Lower leg skin (tissue), 3 donors: ENCODE results near the gene CAPZA1.

Experiments used
- CTCF ChIP-seq, 3 donors: fragments of 450-650 bp; IDR thresholded peaks; one replicate each; pipeline ENCODE4 v1.5.1; 2016; ENCODE audit warnings: antibody characterized with exemption in 3 of 3, mild to moderate bottlenecking in 3 of 3, moderate library complexity in 2 of 3
- POLR2A ChIP-seq, 2 donors: fragments of 450-650 bp; IDR thresholded peaks; one replicate each; pipeline ENCODE4 v1.6.1; 2016 to 2017; ENCODE audit warnings: antibody characterized with exemption in 2 of 2, mild to moderate bottlenecking in 1 of 2, moderate library complexity in 1 of 2

DNA sequence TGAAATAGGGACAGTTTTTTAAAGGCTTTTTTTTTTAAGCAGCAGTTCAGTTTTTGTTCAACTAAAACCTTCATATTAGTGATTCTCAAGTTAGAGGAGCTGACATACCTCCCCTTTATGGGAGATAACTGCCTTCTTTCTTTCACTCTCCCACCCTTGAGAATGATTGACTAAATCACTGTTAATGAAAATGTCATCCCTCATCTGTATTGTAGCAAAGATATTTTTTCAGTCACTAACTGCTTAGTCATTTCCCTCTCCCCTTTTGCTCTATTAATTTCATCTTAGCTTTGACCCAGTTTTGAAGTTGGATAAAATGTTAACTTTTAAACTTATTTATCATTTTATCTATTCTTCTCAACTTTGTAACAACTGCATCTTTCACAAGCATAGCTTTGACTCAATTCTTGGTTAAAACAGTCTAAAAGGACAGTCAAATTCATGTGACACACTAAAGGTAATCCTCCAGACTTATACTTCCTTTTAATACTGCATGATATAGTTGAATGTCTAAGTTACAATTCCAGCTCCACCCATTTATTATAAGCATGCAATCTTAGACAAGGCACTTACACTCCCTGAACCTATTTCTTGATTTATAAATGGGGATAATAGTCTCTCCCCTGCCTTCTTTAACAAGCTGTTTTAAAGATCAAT, 17.1 kb downstream of the CAPZA1 start:
- TF ChIP-seq CTCF (IDR thresholded peaks at IDR 0.05) (no peak), POLR2A (IDR thresholded peaks at IDR 0.05) (no peak)
